ENCODE data around the gene SDF2. TPM values are rescaled to one million over a fixed set of nuclear protein-coding genes. Genes with fewer than 3 reads are reported as not detected.
A peak's percentile ranks its signal among the peaks of the same experiment; 100 is the strongest.

The SDF2 gene
- total and polyA plus RNA-seq, 9 of the 15 experiments (the other 6 are each of a cell fraction or from before 2014, with no cell fraction given) = 41.2 to 132 (median 65.6) TPM

GRCh38 chr17:28643983-28644786 lies 17.5 kb downstream of the SDF2 start (continued):
- peak; percentile 18; the same call in 1 of the 2 replicates for TF ChIP-seq BHLHE40 (IDR thresholded peaks at IDR 0.05; ENCODE audit: low read length)
- no peak for TF ChIP-seq GTF2F1 (IDR thresholded peaks at IDR 0.05; ENCODE audit: low read depth, low read length)
- TF ChIP-seq MNT (conservative IDR thresholded peaks at IDR 0.05) = peak; percentile 64 to 69
- 0 out of 2 replicates have a peak, but pooled peaks have one; percentile 37 for TF ChIP-seq SMC3 (conservative IDR thresholded peaks at IDR 0.05; ENCODE audit: insufficient read depth, low read depth, low read length)
- peak; percentile 59; the same call in 1 of the 2 replicates for TF ChIP-seq ETV1 (tag; conservative IDR thresholded peaks at IDR 0.05; ENCODE audit: low read depth)
- TF ChIP-seq NR0B1 (IDR thresholded peaks at IDR 0.05; ENCODE audit: partially characterized antibody) = no peak
- no peak for TF ChIP-seq GATA2 (CRISPR knock-in tag; IDR thresholded peaks at IDR 0.05)
- TF ChIP-seq NFXL1 (CRISPR knock-in tag; IDR thresholded peaks at IDR 0.05) = no peak
- TF ChIP-seq ZBTB40 (IDR thresholded peaks at IDR 0.05) = peak; percentile 72
- TF ChIP-seq ZBTB40 (CRISPR knock-in tag; IDR thresholded peaks at IDR 0.05) = no peak
- no peak for TF ChIP-seq ZNF12 (CRISPR knock-in tag; IDR thresholded peaks at IDR 0.05)
- TF ChIP-seq ZNF778 (CRISPR knock-in tag; IDR thresholded peaks at IDR 0.05) = no peak
- TF ChIP-seq ZNF655 (CRISPR knock-in tag; IDR thresholded peaks at IDR 0.05) = no peak
- no peak for TF ChIP-seq PHTF2 (CRISPR knock-in tag; IDR thresholded peaks at IDR 0.05)
